HG03066 (cell line): Measurements from ENCODE around the gene TMEM52.
"Not testable (repeated sequence)": the region's sequence is repeated elsewhere in the genome, so short reads cannot be mapped to it uniquely, and the experiment has no call there.

Source experiments
- ATAC-seq: cut with Tn5 transposase; IDR thresholded peaks from one replicate; pipeline ENCODE4 v1.9.1; 2021; ENCODE audit warnings: low read depth; ENCODE audit not compliant: unreplicated experiment

TMEM52 gene

DNA sequence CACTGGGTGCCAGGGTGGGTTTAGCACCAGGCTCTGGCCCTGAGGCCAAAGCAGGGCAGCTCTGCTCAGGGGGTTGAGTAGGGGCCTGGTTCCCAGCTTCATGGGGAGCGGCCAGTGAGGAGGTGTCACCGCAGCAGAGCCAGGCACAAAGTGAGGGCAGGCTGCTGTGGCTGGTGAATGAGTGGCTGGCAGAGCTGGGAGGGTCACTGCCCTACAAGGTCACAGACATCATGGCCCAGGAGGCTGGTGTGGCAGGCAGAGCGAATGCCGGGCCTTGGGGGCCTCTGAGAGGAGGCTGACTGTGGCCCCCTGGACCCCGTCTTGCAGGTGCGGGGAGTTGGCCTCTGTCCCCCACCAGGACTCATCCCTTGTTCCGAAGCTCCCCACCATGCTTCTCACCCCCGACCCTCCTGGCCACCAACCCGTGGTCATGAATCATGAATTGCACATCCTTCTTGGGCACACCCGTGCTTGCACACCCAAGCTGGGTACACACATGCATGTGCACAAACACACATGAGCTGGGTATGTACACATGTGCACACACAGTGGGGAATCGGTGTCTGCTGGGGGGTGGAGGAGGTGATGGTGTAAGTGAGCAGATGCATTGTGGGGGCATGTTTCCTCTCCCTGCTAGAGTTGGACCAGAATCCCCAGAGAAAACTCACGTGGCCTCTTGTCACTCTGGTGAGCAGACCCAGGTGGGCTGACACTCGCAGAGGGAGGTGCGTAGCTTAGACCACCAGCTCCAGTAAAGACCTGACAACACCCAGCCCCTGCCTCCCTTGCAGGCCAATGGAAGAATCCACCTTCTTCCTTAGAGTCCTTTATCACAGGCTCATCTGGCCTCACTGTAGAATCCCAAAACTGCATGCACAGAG lies 23.4 kb downstream of the TMEM52 start:
- no peak for ATAC-seq

DNA sequence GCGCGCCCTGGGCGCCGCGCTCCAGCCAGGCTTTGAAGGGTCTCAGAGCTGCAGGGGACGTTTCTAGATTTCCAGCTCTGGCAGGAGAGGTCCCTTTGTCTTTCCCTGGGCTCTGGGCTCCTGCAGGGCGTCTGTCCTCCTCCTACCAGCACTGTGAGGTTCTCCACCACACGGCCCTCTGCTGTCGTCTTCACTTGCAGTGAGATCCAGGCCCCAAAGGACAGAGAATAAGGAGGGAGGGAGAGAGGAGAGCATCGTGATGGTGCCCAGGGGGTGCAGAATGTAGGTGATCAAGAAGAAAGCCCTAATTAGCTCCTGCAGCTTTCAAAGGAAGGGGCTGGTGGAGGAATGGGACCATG lies 24.0 kb downstream of the TMEM52 start:
- no peak for ATAC-seq

DNA sequence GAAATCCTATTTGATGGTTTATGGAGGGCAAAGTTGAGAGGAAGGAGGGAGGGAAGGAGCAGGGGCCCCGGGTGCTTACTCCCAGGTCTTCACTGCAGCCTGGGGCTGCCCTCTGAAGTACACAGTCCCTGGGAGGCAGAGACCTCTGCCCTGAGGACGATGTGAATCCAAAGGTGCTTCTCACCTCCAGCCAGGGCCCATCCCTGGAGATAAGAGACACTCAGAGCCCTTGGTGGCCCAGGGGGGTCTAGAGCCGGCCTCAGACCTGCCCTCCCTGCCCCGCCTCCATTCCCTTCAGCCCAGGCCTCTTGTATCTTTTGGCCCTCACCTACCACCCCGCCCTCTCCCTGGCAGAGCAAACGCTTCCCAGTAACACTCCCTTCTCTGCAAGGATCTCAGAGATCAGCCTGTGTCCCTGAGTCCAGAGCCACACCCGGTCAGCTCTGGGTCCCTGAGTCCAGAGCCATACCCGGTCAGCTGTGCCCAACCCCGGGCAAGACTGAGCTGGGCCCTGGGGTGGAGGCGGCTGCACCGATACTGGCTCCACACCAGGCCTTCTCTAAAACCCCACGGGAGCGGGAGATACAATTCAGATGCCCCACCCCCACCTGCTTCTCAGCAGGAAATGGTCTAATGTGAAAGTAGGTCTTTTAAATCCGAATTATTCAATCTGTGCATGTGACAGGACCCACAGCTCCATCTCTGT lies 24.6 kb downstream of the TMEM52 start:
- ATAC-seq: no peak

DNA sequence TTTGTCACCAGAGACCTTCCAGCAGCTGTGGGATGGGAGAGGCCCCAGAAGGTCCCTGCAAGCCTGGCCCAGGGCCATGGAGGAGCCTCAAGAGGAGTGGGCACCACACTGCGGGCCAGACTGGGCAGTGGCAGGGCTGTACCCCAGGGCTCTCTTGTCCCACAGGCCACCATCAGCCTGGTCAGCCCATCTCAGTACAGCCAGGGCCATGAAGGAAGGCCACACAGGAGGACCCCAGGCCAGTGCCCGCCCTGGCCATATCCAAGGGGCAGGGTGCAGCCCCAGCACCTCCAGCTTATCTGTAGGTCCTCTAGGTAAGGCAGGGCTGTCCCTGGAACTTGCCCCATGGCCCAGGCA lies 25.1 kb downstream of the TMEM52 start:
- ATAC-seq: no peak

DNA sequence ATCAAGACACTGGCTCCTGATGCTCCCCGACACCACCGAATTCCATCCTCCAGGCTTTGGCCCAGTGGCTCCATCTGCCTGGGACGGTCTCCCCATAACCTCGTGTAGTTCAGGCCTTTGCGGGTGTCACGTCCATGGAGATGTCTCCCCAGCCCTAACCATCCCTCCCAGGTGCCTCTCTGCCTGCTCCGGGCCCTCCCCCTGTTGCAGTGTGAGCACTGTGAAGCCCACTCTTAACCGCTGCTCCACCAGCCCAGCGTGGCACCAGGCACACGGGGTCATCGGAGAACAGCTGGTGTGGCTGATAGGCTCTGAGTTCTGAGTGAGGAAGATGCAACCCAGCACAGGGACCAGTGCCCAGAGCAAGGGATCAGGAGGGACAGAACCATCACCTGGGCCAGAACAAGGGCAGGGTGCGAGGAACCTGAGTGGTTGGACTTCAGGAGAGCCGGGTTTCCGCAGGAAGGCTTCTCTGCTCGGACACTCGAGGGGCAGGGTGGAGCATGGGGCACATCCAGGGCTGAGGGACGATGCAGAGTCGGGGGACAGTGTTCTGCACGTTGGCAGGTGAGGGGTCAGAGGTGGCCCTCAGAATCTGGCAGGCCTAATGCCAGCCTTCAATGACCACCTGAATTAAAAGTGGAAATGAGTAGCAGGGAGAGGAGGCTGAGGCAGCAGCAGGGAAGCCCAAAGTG lies 25.6 kb downstream of the TMEM52 start:
- no peak for ATAC-seq

DNA sequence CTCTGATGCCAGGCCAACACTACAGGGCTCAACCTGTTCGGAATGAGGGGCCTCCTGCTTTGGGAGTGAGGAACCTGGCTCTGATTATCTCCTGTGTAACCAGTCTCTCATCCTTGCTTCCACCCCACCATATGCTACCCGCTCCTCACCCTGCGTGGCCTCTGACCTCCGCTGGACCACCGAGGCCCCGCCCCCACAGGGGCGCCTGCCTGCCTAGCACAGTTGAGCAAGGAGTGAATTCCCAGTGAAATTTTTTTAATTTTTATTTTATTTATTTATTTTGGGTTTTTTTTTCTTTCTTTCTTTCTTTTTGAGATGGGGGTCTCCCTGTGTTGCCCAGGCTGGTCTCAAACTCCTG lies 26.3 kb downstream of the TMEM52 start:
- no peak for ATAC-seq

DNA sequence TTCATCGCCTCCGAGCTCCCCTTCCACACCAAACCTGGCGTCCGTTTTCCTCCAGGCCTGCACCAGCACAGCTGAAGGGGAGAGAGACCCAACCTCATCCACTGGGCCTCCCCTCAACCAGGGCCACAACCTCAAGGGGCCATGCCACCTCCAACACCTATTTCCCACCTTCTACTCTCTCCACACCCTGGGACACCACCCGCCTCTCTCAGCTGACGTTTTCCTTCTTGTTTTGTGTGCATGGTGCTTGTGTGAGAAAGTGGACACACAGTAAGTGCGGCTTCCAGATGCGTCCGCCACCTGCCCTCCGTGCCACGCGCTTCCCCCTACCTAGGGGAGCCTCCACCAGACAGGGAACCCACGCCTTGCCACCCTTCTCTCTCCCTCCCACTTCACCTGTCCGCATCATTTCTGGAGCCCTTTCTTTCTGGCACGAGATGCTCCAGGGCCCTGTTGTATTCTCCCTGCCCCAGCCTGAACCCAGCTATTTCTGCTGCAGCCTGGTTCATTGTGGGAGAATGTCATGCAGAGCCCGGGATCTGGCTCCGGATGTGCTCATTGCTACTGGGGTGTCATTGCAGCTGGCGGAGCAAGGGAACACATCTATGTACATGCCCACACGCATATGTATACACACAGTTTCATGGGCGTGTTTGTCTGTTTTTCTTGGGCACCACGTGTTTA lies 26.9 kb downstream of the TMEM52 start:
- ATAC-seq: no peak

DNA sequence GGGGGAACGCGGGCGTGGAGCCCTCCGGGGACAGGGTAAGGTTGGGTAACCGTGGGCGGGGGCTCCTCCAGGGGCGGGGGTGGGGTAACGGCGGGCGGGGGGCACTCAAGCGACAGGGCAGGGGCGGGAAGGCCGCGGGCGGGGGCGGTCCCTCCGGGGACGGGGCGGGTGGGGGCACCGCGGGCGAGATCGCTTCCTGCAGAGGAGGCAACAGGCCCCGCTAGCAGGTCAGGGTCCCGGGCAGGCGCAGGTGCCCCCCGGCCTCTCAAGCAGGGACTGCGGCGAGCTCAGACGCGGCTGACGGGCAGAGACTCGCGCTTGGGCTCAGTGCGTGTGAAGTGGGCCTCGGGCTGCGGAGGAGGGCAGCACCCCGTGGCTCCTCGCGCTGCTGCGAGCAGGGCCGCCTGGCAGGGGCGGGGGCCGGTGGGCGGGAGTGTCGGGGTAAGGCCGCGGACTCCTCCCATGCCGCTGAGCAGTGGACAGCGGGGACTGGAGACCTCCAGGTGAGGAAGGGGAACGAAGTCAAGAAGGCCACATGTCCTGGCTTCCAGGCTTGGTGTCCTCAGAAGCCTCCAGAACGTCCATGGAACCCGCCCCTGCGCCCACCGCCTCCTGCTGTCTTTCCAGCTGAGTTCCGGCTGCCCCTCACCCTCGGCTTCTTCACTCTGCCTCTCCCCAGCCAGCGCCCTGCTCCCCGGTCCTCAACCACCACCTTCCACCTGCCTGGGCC lies 27.6 kb downstream of the TMEM52 start:
- peak; percentile 19 for ATAC-seq

DNA sequence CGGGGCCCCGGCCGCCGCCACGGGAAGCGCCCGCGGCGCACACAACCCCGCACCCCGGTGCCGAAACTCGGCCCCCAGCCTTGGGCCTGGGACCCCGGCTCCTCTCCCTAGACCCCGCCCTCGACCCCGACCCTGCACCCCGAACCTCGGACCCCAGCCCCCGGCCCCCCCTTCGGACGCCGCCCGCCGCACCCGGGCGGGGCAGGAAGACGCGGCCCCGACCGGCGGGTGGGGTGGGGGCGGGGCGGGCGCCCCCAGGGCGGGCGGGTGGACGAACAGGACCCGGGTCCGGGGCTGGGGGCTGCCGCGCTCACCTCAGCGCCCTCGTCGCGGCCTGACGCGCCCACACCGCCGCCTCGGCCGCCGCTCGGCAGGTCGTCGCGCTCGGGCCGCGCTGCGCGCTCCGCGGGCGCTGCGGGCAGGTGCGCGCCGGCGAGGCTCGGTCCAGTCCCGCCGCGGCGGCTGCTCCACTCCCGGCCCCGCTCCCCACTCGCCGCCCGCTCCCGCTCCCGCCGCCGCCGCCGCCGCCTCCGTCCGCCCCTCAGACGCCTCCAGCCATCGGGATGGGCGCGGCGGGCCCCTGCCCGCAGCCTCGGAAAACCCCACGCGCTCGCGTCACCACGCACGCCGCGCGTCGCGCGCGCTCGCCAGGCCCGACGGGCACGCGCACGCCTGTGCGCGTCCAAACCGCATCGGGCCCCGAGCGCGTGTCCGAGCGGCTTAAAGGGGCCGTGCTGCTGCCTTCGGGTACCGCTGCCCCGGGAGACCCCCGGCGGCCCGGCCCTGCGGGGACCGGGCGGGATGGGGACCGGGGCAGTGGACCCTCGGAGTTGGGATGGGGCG lies 28.4 kb downstream of the TMEM52 start, which contains the start of gene GNB1:
TSS of gene GNB1 (minus strand) at position 582 of the 843 bp plus-strand sequence. CDS start 65,634 bp downstream, outside the sequence.
- peak; percentile 59 for ATAC-seq

DNA sequence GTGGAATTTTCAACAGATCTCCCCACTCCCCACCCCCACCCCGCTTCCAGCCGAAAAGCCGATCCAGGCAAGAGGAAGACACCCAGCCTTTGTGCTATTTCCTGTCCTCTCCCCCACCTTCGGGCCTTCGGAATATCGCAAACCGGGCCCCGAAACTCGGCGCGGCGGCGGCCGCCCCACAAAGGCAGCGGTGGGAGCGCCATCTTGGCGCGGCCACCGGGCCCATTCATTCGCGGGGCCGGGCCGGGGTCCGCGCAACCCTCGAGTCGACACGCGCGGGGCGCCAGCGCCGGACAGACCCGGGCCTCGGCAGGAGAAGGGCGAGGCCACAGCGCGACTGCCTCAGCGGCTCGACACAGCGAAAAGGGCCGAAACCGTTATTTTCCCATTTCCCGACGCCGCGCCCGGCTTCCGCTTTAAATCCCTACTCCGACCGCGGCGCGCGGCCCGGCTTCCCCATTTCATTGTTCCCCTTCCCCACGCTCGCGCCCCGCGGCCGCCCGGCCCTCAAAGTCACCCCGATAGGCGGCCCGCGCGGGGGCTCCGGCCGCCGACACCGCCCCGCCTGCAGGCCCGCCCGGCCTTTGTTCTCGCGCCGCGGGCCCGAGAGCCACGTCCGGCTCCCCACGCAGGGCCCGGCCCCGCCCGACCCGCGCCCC lies 29.1 kb downstream of the TMEM52 start:
- peak; percentile 25 for ATAC-seq

DNA sequence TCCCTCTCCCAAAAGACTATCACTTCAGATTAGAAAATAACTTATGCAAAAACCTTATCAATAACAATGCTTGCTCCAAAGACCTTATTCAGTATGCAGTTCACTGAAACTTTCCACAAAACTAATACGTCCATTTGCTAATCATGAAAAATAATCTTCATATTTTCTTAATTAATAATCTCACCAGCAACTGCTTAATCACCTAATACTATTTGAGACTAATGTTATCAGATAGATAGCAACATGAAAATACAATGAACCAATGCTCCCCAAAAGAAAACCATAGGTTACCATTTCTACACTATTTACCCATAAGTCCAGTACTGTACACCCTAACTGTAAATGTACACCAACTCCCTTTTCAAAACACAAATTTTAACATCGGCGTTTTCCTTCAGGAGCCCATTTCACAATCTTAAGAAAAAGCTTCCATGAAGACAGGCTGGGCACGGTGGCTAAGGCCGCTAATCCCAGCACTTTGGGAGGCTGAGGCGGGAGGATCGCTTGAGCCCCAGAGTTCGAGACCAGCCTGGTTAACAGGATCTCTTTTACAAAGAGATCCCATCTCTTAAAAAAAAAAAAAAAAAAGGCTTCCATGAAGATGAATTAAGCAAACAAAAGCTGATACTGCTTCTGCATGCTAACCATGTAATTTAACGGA lies 29.9 kb downstream of the TMEM52 start:
- ATAC-seq: no peak

DNA sequence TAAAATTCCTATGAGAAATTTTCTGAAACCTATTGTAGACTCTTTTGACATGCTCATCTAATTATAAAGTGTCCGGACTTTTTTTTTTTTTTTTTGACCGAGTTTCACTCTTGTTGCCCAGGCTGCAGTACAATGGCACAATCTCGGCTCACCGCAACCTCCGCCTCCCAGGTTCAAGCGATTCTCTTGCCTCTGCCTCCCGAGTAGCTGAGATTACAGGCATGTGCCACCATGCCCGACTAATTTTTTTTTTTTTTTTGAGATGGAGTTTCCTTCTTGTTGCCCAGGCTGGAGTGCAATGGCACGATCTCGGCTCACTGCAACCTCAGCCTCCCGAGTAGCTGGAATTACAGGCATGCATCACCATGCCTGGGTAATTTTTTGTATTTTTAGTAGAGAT lies 35.2 kb downstream of the TMEM52 start:
- ATAC-seq: not testable (repeated sequence)

DNA sequence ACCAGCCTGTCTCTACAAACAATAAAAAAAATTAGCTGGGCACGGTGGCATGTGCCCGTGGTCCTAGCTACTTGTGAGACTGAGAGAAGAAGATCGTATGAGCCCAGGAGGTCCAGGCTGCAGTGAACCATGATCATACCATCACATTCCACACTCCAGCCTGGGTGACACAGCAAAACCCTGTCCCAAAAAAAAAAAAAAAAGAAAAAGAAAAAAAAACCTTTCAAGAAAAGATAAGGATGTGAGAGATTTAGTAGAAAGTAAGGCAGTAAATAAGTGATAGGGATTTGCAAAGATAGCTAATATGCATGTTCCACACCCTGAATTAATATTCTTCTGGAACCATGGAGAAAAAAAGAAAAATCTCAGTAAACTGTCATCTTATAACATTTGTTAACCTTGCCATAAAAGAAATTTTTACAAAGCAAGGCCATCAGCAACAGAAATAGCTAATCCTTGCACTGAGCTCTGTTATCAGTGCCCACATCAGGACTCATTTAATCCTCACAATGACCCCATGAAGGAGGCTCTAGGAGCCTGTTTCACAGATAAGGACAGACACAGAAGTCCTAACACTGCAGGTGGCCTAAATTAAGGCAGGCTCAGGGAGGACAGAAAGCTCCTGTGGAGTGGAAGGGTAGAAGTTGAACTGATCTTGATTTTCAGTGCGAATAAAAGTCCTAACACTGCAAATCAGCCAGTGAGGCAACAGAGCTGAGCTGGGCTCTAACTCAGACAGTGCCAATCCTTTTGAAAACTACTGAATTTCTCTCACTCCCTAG lies 35.8 kb downstream of the TMEM52 start:
- ATAC-seq: no peak

DNA sequence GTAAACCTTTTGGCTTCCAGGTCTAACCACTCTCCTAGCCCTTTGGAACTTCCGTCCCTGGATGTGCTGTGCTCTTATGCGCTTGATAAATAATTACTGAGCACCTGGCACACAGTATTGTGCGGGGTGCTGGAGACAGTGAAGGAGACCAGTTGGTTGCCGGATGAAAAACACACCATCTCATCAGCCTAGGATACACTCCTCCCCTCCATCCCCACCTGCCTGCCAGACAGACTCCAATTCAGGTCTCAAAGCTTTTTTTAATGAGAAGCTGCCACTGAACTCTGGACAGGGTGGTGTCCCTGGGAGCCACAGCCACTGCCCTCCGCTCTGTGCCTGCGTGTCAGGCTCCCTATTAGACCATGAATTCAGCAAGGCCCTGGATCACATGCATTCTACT lies 37.4 kb downstream of the TMEM52 start:
- no peak for ATAC-seq

DNA sequence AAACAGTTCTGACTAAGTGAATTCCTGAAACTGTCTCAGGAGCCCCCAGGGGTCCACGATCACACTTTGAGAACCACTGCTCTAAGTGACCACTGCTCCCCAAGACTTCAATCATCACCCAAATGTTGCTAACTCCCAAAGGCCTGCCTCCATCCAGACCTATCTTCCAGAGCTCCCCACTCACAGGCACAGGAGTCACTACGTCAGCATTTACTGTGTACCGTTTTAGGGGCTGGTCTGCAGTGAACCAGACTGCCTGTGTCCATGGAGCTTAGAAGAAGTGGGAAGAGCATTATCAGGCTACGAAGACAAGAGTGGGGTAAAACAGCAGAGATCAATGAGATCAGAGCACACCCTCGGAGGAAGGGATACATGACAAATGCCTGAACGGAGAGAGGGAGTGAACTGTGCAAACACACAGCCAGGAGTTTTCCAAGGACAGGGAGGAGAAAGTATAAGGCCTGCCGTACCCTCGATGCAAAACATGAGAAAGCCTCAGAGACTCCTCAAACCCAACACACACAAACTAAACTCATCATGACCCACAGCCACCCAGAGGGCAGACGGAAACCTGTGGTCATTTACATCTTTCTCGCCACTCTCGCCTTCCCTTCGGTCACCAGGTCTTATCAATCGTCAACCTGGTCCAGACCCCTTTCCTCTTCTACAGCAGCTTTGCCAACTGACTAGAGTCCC lies 38.3 kb downstream of the TMEM52 start:
- ATAC-seq: no peak

DNA sequence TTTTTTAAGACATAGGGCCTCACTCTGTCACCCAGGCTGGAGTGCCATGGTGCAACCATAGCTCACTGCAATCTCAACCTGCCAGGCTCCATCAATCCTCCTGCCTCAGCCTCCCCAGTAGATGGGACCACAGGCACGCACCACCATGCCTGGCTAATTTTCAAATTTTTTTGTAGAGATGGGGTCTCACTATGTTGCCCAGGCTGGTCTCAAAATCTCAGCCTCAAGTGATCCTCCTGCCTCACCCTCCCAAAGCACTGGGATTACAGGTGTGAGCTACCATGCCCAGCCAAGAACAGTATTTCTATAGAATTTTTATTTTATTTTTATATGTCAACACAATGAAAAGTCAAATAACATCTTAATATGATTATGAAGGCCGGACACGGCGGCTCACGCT lies 39.1 kb downstream of the TMEM52 start:
- ATAC-seq: no peak

DNA sequence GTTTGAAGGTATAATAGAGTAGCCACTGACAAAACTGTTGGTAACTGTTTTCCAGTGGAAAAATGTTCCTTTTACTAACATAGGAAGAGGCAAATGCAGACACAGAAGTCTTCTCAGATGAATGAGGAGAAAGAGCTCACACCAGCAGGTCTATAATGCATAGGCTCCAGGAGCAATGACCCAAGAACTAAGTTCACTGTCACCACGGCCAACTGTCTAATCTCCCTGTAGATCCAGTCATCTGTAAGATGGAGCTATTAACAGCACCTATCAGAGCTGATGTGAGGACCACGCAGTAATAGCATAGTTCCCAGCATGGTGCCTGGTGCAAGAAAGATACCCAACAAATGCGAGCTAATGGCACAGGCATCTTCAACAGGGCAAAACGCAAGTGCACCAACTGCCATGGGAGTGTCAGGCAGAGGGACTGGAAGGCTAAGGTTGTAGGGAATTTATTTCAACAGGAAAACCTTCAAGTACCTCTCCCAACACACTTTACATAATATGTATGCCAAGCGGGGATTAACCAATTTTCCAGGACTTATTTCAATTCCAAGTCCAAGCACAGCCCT lies 41.1 kb downstream of the TMEM52 start:
- ATAC-seq: no peak
